Activated gamma-delta T cell treated with Interleukin-2 at 50 U/mL for 16 hours (primary cell): ENCODE measurements around the gene DNAAF1.
"Not testable (repeated sequence)": the region's sequence is repeated elsewhere in the genome, so short reads cannot be mapped to it uniquely, and the experiment has no call there.

ENCODE experiments used
- DNase-seq: peaks from one replicate; pipeline ENCODE4 v3.0.0-alpha.2; 2020

DNAAF1 gene

GRCh38 chr16:84214451-84215066 lies 69.5 kb downstream of the DNAAF1 start:
- no peak for DNase-seq

GRCh38 chr16:84215531-84215930 lies 70.4 kb downstream of the DNAAF1 start:
- DNase-seq = no peak

- not testable (repeated sequence) for DNase-seq
Observed at GRCh38 chr16:84216144-84216543, 71.0 kb downstream of the DNAAF1 start.

GRCh38 chr16:84218176-84218823 lies 73.2 kb downstream of the DNAAF1 start:
- no peak for DNase-seq

GRCh38 chr16:84218956-84219355 lies 73.8 kb downstream of the DNAAF1 start:
- DNase-seq = no peak

- DNase-seq = no peak
Observed at GRCh38 chr16:84220851-84221250, 75.7 kb downstream of the DNAAF1 start.

GRCh38 chr16:84223456-84223855 lies 78.3 kb downstream of the DNAAF1 start:
- DNase-seq = no peak

- DNase-seq = no peak
Observed at GRCh38 chr16:84224554-84224953, 79.4 kb downstream of the DNAAF1 start.

- no peak for DNase-seq
Observed at GRCh38 chr16:84225126-84225525, 80.0 kb downstream of the DNAAF1 start.

GRCh38 chr16:84225571-84225970 lies 80.5 kb downstream of the DNAAF1 start:
- DNase-seq = no peak

GRCh38 chr16:84226026-84226425 lies 80.9 kb downstream of the DNAAF1 start:
- DNase-seq = no peak
